Non-pigmented ciliary epithelial cell (primary cell): ENCODE results near the gene USH2A.
A peak's percentile ranks its signal among the peaks of the same experiment; 100 is the strongest.

Source experiments
- DNase-seq: peaks from one replicate; pipeline ENCODE4 v3.0.0-alpha.2; 2010; ENCODE audit warnings: low read depth

Gene USH2A

DNA sequence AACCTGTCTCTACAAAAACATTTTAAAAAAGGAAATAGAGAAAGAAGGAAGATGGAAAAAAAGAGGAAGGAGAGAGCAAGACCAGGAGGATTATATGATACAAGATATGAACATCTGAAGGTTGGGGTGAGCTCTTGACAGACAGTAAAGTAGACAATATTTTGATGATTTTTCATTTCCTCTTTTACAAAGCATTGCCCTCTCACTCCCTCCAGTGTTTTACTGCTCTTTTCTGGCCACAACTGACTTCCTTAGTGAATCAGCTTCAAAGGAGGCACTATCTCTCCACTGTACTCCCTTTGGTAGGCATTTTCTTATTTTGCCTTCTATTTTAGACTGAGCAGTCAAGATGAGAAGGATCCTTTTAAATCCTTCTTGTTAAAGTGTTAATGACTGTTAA lies 559.5 kb downstream of the USH2A start:
- no peak for DNase-seq

DNA sequence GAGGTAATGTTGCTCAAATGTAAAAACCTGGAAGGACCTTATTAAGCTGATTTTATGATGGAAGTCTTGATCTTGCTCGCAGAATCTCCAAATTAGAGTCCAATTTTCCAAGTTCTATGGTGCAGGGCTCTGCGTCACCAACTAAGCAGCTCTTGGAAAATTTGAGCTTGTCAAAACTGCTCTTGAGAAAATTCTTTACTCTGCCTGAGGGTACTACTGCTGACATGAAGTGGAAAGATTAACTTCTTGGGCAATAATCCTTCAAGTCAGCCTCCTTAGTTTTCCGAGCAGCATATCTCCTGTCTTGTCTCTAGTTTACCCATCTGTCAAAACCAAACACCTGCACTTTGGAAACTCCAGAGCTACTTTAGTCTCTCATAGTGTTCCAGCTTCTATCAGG lies 562.4 kb downstream of the USH2A start:
- DNase-seq: no peak

DNA sequence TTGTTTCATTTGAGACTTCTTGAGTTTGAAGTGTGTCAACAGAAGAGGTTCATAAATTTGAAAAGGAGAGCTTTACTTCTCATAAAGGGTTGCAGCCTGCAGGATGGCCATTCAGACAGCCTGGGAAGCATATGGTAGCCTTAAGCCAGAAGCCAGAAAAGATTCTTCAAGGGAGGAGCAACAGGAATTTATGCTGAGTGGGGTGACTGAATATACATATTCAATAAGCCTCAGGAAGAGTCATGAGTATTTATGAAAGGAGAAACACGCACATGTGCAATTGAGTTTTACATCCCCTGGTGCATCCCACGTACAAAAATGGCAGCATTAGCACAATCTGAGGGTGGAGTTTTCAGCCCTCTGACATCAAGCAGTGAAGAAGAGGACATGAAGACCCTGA lies 565.9 kb downstream of the USH2A start:
- no peak for DNase-seq

DNA sequence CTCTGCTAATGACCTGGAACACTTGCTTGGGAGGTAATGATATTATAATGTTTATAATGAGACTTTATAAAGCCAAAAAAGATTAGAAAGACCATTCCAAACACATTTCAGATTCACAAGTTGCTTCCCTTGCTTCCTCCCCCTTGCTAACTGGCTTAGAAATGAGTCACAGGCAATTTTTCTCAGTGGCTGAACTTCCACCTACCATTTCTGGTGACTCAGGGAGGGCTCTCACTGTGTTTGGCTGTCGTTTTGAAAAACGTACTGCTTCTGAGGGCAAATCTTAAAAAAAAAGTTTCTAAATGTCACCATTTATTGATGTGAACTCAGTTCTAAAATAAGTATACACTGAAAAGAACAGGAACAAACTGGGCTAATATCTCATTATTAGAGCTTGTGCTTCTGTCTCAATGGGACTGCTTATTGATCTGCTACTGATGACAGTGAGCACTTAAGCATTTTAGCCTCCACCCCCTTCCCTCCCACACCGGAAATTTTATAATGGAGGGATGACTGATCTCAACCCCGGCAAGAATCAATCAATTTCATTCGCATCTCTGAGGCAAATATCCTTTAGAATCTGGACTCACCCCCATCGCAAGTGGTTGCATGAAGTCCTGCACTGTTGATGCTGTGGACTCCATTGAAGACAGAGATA lies 577.9 kb downstream of the USH2A start:
- peak; percentile 54 for DNase-seq

DNA sequence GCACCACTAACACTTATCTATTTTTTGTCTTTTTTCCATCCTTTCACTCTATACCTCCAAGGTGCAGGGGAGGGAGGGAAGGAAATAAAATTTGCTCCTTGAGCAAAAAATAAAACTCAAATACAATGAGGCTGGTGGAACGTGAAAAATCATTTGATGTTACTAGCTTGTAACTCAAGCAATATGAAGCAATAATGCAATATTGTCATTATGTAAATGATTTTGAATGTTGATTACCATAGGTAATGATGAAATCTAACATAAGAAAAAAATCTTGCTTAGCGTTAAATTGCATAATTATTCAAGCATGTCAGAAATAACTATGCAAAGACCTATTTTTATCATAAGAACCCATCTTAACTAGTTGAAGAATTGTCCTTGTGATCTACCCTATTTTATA lies 578.5 kb downstream of the USH2A start:
- no peak for DNase-seq

DNA sequence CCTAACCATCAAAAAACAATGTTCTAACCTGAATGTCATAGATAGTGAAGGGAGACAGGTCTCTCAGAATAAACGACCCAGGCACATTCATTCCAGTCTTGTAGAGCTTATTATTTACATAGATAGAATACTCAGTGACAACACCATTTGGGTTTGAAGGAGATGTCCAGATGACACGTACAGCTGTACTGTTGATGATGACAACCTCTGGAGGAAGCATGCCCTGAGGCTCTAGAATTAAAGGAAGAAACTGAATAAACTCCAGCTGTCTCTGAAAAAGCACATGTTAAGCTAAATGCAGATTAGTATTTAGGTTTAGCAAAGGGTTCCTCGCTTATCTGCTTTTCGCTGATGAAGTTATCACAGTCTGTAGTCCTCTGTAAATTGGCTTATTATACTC lies 579.0 kb downstream of the USH2A start:
- DNase-seq: no peak

DNA sequence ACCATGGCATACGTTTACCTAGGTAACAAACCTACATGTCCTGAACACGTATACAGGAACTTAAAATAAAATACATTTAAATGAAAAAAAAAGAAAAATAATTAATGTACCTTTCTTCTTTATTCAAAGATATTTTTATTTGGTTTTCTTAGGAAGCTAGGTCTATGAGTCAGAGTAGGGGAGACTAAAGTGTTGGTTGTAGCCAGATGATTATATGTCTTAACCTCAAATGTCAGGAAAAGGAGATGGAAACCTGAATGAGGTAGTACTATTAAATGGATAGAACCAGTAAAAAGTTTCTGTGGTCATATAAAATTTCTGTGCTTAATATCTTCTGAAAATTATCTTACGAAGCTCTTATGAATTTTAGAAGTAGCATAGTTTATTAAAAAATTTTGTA lies 580.3 kb downstream of the USH2A start:
- no peak for DNase-seq

DNA sequence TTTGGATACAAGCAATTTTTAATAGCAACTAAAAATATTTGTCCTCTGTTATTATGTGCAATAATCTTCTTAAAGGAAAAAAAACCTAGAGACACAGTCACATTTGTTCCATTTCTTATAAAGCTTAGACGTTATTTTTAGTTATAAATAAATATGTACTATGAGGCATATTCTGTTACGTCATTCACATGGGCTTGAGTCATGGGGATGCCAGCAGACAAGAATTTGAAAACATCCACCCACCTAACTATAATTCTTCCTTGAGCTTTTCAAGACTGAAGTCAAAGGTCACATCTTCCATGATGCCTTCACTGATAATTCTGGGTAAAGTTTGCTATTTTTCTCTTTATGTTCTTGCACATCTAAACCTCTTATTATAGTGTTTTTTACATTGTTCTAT lies 587.3 kb downstream of the USH2A start:
- DNase-seq: peak; percentile 56

DNA sequence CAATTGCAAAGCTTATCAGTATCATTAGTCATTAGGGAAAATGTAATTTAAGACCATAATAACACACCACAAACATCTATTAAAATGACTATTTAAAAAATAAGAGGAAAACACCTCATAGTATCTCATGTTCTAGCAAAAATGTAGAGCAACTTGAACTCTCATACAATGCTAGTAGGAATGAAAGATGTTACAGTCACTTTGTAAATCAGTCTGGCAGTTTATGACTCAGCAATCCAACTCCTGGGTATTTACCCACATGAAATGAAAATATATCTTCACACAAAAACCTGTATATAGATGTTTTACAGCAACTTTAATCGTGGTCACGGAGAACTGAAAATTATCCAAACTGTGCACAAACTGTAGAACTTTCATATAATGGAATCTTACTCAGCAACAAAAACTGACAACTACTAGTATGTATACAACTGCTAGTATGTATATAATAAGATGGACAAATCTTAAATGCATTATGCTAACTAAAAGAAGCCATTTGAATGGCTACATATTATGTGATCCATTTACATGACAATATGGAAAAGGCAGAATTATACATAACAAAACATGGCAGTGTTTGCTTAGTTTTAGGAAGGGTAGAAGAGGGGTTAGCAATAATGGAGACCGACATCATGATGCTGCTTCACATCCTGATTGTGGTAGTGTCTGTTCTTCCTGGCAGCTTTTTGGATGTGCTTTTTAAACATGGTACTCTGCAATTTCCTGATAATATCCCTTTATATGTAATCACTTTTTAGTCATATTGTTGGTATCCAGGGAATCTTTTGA lies 589.1 kb downstream of the USH2A start:
- no peak for DNase-seq

DNA sequence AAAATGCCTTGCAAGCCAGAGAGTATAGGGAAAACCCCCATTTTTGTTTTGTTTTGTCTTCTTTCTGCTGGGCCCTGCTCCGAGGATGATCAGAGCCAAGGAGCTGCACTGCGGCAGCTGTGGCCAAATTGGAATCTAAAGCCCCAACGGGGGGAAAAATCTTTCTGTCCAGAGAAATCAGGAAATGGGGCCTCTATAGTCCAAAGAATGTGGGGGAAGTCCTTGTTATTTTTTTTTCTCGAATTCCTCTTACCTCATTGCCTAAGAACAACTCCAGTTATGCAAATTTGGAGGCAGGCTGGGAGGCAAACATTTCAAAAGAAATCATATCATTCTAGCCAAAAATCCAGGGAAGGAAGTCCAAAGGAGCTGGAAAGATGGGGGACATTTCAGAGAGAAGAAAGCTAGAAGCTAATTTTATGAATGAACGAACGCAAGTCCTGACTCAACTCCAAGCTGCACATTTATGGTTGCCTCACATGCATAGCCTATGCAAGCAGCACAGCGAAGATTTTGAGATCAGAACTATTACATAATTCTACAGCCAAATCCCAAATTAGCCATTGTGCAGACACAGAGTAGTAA lies 592.9 kb downstream of the USH2A start:
- DNase-seq: no peak

DNA sequence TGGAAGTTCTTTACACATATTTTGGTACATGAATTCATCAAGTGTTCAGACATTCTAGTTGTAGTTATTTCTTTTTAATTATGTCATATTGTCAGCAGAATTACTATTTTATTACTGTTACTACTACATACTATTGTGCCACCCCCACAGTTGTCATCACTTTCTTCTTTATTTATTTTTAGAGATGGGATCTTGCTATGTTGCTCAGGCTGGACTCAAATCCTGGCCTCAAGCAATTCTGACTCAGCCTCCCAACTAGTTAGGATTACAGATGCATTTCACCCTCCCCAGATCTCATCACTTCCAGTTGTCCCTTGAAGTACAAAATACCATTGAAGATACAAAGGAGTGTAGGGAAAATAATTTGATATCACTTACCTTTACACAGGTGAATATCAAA lies 598.2 kb downstream of the USH2A start:
- no peak for DNase-seq

DNA sequence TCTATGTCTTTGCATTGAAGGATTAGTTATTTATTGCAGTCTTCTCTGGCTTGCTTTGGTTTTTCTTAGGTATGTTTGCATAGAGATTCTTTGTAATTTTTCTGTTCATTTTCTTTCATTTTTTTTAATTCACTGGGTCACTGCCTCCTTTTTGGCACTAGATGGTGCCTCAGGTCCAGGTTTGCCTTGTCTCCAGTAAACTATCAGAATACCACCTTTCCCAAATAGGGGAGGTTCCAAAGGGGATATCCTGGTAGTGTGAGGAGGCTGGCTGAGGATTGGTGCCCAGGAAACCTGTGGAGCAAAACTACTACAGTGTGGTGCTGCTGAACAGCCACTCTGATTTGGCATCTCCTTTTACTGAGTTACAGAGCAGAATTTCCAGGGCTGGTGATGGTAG lies 599.0 kb downstream of the USH2A start:
- no peak for DNase-seq

DNA sequence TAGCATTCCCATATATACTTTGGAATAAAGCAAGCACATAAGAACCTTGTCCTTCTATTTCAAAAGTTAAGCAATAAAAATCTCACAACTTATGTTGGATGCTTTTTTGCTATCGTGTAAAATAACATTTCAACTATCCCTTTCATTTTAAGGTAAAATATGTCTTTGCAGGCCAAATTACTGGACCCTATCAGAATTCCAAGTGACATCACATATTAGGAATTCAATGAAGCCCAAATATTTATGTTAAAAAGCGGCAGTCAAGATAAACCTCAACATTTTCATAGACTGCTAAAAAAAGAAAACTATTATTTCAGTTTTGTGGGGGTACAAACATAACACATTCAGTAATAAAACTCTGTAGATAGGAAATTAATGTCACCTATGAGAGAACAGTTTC lies 604.1 kb downstream of the USH2A start:
- no peak for DNase-seq

DNA sequence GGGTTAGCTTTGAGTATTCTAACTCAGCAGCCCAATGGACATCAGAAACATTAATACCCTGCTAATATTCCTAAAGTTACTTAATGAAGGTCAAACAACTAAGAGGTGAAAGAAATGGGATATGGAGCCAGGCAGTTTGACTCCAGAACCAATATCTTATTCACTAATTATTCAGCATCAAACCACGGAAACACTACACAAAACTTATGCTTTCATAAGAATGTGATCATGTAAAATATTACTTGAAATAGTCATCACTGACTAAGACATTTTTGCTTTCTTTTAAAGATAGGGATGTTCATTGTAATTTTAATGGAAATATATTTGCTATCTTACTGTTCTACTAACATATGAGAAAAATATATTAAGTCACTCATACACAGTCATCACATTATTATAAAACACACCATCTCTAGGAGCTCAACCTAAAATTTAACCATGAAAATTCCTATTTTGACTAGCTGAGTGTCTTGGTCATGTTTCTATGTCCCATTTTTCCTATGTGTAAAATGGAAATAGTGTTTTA lies 615.3 kb downstream of the USH2A start:
- no peak for DNase-seq

DNA sequence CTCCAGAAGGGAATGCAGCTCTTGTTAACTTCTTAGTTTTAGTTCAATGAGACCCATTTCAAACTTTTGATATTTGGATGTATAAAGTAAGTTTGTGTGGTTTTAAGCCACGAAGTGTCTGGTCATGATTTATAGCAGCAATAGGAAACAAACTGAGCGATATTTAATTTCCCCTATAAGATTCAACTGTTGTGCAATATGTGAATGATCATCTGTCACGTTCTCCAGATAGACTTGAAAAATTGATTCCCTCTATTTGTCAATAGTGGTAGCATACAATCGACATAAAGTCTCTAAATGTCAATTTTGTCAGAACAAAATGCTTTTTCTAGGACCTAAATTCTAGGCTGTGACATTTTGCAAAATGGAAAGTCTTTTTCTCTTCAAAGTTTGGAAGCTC lies 616.0 kb downstream of the USH2A start:
- no peak for DNase-seq

DNA sequence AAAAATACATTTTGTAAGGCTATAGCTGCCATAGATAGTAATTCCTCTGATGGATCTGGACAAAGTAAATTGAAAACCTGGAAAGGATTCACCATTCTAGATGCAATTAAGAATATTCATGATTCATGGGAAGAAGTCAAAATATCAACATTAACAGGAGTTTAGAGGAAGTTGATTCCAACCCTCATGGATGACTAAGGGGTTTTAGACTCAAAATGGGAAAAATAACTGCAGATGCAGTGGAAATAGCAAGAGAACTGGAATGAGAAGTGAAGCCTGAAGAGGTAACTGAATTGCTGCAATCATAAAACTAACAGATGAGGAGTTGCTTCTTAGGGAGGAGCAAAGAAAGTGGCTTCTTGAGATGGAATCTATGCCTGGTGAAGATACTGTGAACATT lies 625.4 kb downstream of the USH2A start:
- DNase-seq: no peak

DNA sequence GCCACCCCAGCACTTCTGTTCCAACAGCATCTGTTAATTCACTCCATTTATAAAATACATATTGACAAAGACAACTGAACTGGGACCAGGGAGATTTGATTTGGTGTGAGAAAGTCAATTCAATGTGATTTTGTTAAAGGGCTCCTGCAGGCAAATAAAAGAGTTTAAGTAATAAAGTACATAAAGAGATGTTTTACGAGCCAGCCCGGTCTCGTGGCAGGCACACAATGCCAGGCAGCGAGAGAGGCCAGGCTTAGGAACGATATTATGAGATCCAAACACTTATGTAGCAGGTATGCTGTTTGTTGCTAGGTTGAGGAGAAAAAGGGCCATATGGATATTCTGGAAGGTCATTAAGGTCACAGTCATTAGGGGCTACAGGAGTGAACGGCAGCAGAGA lies 629.1 kb downstream of the USH2A start:
- DNase-seq: no peak

DNA sequence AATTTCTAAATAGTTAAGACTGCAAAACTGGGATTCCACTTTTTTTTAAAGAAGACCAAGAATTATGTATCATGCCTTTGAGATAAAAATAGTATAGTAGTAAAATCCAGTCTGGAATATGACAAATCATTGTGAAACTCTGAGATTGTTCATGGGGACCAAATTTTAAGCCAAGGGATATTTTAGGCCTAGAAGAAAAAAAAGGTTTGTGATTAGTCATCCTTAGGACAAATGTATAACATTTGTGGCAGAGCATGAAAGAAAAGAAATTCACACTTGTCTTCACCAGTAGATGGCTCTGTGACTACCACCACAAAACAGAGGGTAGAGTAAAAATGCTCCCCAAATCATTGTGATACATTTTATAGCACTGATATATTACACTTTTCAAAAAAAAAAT lies 630.1 kb downstream of the USH2A start:
- peak; percentile 56 for DNase-seq

DNA sequence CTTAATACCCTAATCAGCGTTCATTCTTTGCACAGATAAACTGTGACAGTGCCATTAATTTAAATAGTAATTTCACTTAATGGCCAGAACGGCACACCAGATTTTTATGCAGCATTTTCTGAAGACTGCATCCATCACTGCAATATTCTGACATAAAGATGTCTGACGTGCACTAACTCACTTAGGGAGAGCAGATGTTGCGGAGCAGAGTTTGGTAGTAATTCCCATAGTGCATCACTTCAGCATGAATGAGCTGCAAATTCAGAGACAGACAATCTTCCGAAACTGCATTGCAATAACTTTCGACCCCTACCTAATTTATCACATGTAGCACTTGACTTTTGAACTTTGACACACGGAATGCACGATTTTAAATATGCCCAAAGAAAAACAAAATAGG lies 630.8 kb downstream of the USH2A start:
- DNase-seq: no peak

DNA sequence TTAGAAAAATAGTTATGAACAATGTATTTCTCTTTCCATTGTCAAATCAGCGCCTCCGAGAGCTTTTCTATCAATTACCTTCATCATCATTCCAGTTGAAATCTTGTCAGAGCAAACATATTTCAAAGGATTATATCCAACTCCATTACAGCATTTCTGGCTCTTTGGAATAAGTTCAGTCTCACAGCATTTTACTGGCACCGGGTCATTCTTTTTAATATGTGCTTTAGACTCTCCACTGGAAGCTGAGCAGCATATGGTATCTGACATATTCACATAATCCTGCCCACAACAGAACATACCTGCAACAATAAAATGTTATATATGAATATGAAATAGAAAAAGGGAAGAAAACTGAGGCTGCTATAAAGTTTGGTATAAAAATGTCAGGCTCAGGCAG lies 633.3 kb downstream of the USH2A start:
- DNase-seq: no peak

DNA sequence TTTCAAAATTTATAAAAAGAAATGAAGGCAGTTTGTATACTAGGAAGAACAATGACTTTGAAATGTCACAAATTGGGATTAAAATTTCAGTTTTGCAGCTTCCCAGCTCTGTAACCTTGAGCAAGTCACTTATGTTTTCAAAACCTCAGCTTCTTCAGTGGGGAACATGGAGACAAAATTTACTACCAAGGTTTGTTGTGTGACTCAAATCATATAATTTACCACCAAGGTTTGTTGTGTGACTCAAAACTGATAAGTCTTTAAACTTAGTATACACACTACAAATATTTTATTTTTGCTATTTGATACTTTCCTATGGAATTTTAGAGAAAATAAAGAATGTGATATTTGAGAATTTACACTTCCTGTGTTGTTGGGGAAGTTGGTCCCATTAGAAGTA lies 636.3 kb downstream of the USH2A start:
- DNase-seq: no peak

DNA sequence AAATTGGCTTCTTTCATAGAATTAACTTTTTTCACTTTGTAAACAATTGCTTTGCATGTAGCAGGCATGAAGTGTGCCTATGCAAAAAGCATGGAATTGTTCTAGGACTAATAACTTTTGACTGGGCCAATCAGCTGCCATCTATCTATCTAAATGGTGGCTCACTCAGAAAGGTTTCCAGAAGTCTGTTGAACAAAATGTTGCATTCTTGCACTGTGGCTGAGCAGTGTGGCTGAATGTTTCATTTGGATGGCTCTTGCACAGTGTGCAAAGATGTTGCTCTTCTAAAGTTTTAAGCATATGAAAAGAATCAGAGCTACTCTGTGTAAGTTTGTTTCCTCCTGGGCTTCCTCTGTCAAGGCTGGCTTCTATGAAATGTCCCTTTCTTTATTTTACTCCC lies 642.6 kb downstream of the USH2A start:
- no peak for DNase-seq

DNA sequence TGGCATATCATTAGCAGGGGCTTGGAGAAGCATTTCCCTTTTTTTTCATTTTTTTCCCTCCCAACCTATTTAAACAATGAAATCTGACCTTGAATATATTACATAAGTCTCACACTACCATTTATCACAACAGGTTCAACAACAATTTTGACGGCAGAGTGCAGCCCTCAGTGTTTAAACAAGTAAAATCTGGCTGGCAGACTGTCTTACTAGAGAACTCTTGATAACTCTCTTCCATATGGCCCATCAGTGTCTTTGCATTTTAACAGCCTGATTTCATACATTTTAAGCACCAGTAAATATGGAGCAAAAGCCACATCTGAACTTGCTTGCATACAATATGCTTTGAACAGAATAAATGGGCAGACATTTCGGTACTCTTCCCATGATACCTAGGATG lies 643.1 kb downstream of the USH2A start:
- no peak for DNase-seq
